GM19240 (cell line): ENCODE data around the gene TMEM185A.
"Not testable (repeated sequence)": the region's sequence is repeated elsewhere in the genome, so short reads cannot be mapped to it uniquely, and the experiment has no call there.

Source experiments
- DNase-seq: peaks from one replicate; pipeline ENCODE4 v3.0.0; 2011; ENCODE audit warnings: low spot score; ENCODE audit not compliant: insufficient read length

The TMEM185A gene

GRCh38 chrX:149626829-149627228, 4.8 kb downstream of the TMEM185A start:
- DNase-seq: not testable (repeated sequence)

GRCh38 chrX:149619662-149620061, 11.9 kb downstream of the TMEM185A start:
- not testable (repeated sequence) for DNase-seq

GRCh38 chrX:149618871-149619270, 12.7 kb downstream of the TMEM185A start:
- DNase-seq: no peak

GRCh38 chrX:149611623-149612175, 19.9 kb downstream of the TMEM185A start:
- DNase-seq: no peak

GRCh38 chrX:149610511-149610910, 21.1 kb downstream of the TMEM185A start:
- no peak for DNase-seq

GRCh38 chrX:149607699-149608098, 23.9 kb downstream of the TMEM185A start:
- DNase-seq: no peak

GRCh38 chrX:149605248-149605885, 26.2 kb downstream of the TMEM185A start:
- DNase-seq: not testable (repeated sequence)

GRCh38 chrX:149598603-149599002, 33.0 kb downstream of the TMEM185A start:
- not testable (repeated sequence) for DNase-seq

- DNase-seq: not testable (repeated sequence)
Measured at GRCh38 chrX:149595943-149596342, 35.6 kb downstream of the TMEM185A start.

GRCh38 chrX:149595214-149595613, 36.4 kb downstream of the TMEM185A start, which contains the start of gene HSFX2:
HSFX2 (minus strand) TSS chrX:149595314; CDS start chrX:149594700, 614 bp downstream.
- not testable (repeated sequence) for DNase-seq

- not testable (repeated sequence) for DNase-seq
Measured at GRCh38 chrX:149590993-149591392, 40.6 kb downstream of the TMEM185A start.

- DNase-seq: not testable (repeated sequence)
Measured at GRCh38 chrX:149587359-149587758, 44.2 kb downstream of the TMEM185A start, which contains the start of gene MAGEA9B. MAGEA9B (minus strand) TSS chrX:149587459; CDS start chrX:149583179, 4,280 bp downstream.

- DNase-seq: not testable (repeated sequence)
Measured at GRCh38 chrX:149585631-149586030, 46.0 kb downstream of the TMEM185A start.

- DNase-seq: not testable (repeated sequence)
Measured at GRCh38 chrX:149573456-149573855, 58.1 kb downstream of the TMEM185A start.

- DNase-seq: no peak
Measured at GRCh38 chrX:149572743-149573142, 58.8 kb downstream of the TMEM185A start.

- DNase-seq: no peak
Measured at GRCh38 chrX:149571770-149572169, 59.8 kb downstream of the TMEM185A start.

- DNase-seq: no peak
Measured at GRCh38 chrX:149570668-149571067, 60.9 kb downstream of the TMEM185A start.

- no peak for DNase-seq
Measured at GRCh38 chrX:149569770-149570169, 61.8 kb downstream of the TMEM185A start.

- DNase-seq: no peak
Measured at GRCh38 chrX:149568701-149569296, 62.8 kb downstream of the TMEM185A start.

- DNase-seq: no peak
Measured at GRCh38 chrX:149567621-149568417, 63.8 kb downstream of the TMEM185A start.

GRCh38 chrX:149563359-149563758, 68.2 kb downstream of the TMEM185A start:
- no peak for DNase-seq

GRCh38 chrX:149555251-149555650, 76.3 kb downstream of the TMEM185A start:
- DNase-seq: not testable (repeated sequence)
